ENCODE data around the gene TUBGCP6.
A peak's percentile ranks its signal among the peaks of the same experiment; 100 is the strongest.

TUBGCP6 gene

DNA sequence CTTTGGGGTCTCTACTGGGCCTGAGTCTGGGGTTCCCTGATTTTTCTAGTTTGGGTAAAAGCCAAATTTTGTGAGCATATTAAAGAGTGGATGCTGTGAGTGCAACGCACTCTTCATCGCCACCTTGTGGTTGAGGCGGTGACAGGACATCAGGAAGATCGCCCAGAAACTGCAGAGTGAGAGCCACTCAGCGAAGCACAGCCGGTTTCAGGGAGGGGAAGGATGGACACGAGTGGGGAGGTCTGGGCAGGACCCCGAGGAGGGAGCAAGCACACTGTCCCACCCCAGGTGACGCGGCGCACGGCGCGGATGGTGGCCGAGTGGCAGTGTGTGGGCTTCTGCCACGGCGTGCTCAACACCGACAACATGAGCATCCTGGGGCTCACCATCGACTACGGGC lies 34.9 kb downstream of the TUBGCP6 start:
- peak; percentile 36 for DNase-seq (ENCODE audit: extremely low read depth, low read depth)
- TF ChIP-seq, protein P1, sequence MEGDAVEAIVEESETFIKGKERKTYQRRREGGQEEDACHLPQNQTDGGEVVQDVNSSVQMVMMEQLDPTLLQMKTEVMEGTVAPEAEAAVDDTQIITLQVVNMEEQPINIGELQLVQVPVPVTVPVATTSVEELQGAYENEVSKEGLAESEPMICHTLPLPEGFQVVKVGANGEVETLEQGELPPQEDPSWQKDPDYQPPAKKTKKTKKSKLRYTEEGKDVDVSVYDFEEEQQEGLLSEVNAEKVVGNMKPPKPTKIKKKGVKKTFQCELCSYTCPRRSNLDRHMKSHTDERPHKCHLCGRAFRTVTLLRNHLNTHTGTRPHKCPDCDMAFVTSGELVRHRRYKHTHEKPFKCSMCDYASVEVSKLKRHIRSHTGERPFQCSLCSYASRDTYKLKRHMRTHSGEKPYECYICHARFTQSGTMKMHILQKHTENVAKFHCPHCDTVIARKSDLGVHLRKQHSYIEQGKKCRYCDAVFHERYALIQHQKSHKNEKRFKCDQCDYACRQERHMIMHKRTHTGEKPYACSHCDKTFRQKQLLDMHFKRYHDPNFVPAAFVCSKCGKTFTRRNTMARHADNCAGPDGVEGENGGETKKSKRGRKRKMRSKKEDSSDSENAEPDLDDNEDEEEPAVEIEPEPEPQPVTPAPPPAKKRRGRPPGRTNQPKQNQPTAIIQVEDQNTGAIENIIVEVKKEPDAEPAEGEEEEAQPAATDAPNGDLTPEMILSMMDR (IDR thresholded peaks at IDR 0.05; ENCODE audit: low read depth, low read length, missing control alignments) = peak; percentile 89
- no peak overlapping the region for H3K4me3 ChIP-seq (replicated peaks; ENCODE audit: low read depth, low read length)

DNA sequence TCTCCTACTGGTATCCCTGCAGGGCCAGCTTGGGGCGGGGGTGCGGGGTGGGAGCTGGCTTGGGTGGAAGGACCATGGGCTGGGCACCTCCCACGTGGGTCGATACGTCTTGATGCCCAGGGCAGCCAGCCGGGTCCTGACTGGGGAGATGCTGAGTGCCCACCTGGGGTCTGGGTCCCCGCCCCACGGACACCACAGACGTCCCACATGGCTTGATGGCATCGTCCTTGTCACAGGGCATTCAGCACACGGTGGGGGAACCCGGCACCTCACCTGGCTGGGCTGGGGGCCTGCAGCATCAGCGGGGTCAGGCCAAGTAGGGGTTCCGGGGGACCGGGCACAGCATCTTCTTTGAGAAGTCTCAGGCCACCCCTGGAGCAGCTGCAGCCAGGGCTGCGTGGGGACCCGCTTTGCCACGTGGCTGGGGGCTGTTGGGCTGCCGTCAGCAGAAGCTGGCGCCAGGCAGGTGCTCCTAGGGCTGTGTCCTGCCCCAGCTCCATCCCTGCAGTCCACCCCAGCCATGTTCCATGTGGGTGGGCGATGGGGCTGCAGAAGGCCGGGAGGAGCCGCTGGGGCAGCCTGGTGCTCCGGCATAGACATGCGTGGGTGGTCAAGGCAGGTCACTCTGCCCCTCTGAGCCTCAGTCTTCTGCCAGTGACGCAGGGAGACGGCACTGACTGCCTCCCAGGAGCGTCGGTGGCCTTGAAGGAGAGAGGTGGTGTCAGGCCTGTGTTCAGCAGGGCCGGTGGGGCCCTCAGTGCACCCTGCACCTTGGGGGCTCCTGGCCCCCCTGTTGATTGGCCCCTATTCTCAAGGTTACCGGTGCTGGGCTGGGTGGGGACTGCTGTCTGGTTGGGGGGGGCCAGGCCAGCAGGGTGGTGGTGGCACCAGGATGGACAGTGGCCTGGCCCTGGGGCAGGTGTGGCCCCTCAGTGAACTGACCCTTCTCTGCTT lies 35.6 kb downstream of the TUBGCP6 start:
- TF ChIP-seq, protein P1 (IDR thresholded peaks at IDR 0.05; ENCODE audit: low read depth, low read length, missing control alignments) = no peak
- no peak overlapping the region for H3K4me3 ChIP-seq (replicated peaks; ENCODE audit: low read depth, low read length)
- no peak for DNase-seq (ENCODE audit: extremely low read depth, low read depth)

DNA sequence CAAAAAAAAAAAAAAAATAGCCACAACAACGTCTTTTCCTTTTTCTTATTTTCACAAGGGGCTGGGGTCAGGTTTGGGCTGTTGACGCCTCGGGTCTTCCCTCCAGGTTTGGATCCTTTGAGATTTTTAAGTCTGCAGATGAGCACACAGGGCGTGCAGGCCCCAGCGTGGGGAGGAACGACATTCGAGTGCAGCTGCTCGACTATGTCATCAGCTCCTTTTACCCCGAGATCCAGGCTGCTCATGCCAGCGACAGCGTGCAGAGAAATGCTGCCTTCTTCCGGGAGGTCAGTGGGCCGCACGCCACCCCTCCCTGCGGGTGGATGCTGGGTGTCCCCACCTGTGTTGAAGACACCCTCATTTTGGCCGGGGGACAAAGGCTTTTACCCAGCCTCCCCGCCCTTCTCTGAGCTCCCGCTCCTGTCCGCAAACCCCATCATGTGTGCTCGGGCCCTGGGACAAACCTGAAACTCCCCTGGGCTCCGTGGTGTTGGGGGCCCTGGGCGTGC lies 36.3 kb downstream of the TUBGCP6 start:
- DNase-seq (ENCODE audit: extremely low read depth, low read depth) = no peak

DNA sequence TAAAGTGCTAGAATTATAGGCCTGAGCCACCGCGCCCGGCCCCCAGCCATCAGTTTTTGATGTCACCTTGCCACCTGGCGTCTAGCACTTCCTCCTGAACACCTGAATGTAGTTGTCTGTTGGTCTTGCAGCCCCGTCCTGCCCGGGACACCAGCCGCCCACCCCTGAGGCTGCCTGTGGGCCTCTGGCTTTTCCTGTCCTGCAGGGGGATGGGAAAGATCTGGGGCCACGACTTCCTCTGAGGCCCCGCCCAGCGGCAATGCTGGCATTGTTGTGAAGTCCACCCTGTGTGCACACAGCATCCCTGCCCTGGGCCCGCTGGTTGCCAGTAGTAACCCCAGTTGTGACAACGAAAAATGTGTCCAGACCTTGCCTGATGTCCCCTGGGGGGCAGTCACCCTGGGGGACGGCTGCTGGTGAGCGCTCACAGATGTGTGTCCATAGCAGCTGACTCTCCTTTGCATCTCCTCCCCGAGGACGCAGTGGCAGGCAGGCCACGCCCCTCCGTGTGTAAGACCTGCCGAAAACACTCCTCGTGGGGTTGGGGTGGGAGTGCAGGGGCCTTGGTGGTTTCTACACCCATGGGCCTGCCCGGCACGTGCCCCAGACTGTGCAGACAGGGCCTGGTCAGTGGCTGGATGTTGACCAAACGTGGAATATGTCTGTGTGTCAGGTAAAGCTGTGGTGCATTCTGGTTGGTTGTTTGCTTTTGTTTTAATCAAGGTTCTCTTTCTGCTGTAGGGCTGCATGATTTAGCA lies 37.3 kb downstream of the TUBGCP6 start:
- no peak for DNase-seq (ENCODE audit: extremely low read depth, low read depth)

More for the DNA sequence above, 36.3 kb downstream of the TUBGCP6 start:
- TF ChIP-seq, protein P1 (IDR thresholded peaks at IDR 0.05; ENCODE audit: low read depth, low read length, missing control alignments) = no peak
- no peak overlapping the region for H3K4me3 ChIP-seq (replicated peaks; ENCODE audit: low read depth, low read length)

DNA sequence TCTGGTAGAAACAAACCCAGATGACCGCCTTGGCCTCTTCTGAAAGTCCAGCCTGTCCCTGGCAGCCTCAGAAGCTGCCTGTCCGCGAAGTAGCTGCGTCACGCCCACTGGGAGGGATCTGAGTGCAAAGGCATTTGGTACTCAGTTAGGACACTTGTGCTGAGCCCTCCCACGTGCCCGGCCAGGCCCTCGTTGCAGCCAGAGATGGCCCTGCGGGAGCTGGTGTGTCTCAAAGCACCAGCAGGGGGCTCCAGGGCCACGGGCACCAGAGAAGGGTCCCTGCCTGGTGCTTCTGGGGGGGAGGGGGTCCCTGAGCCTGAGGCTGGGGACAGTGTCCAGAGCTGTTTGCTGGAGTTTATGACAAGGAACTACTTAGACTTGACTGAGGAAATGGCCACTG lies 38.2 kb downstream of the TUBGCP6 start:
- DNase-seq (ENCODE audit: extremely low read depth, low read depth) = peak; percentile 21
- H3K4me3 ChIP-seq (replicated peaks; ENCODE audit: low read depth, low read length) = no peak overlapping the region

More for the DNA sequence above, 37.3 kb downstream of the TUBGCP6 start:
- no peak overlapping the region for H3K4me3 ChIP-seq (replicated peaks; ENCODE audit: low read depth, low read length)
- TF ChIP-seq, protein P1 (IDR thresholded peaks at IDR 0.05; ENCODE audit: low read depth, low read length, missing control alignments) = no peak

More for the DNA sequence above, 38.2 kb downstream of the TUBGCP6 start:
- TF ChIP-seq, protein P1 (IDR thresholded peaks at IDR 0.05; ENCODE audit: low read depth, low read length, missing control alignments) = peak; percentile 67

All from HFF-Myc (cell line).